ENCODE measurements around the gene MTA3. TPM values are rescaled to one million over a fixed set of nuclear protein-coding genes. Genes with fewer than 3 reads are reported as not detected.
"Not testable (repeated sequence)": the region's sequence is repeated elsewhere in the genome, so short reads cannot be mapped to it uniquely, and the experiment has no call there.

Gene MTA3
- total RNA-seq, 4 donors from 2014 or later, result 6.6 to 21.6 (median 9.5) TPM

DNA sequence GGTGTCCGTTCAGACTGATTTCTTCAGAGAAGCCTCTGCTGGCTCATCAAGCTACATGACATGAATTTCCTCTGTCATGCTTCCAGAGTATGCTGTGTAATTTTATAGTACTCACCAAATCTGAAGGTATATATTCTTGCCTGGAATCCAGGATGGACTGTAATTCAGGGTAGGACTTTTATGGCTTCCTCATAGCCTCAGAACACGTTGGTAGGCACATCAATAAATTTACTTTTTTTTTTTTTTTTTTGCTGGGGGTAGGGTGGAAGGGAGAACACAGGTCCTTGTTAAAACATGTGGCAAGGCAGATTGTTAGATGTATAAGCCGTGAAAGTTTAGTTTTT lies 34.4 kb downstream of the MTA3 start:
- ATAC-seq (no peak), DNase-seq (no peak)
- no peaks in the 10 kb centered on the region for H3K36me3 ChIP-seq
- intact Hi-C loops (cut with DNase I; ENCODE audit: low total_unique reads) (no loop called here), in situ Hi-C loops (cut with MboI; ENCODE audit: low sequenced_read_pairs in 4 of 4) (no loop called here)
- TF ChIP-seq CTCF (IDR thresholded peaks at IDR 0.05 in 4 of 5, conservative IDR thresholded peaks at IDR 0.05 in 1 of 5) (no peak), POLR2A (IDR thresholded peaks at IDR 0.05) (no peak)
- no peaks in the 10 kb centered on the region for H3K27me3 ChIP-seq
- H3K4me3 ChIP-seq, result no peak overlapping the region
- H3K4me1 ChIP-seq, result peaks cover 0 to 3% of the 10 kb centered on the region in 2 donors
- no peak overlapping the region for H3K27ac ChIP-seq
- no peaks in the 10 kb centered on the region for H3K9me3 ChIP-seq

DNA sequence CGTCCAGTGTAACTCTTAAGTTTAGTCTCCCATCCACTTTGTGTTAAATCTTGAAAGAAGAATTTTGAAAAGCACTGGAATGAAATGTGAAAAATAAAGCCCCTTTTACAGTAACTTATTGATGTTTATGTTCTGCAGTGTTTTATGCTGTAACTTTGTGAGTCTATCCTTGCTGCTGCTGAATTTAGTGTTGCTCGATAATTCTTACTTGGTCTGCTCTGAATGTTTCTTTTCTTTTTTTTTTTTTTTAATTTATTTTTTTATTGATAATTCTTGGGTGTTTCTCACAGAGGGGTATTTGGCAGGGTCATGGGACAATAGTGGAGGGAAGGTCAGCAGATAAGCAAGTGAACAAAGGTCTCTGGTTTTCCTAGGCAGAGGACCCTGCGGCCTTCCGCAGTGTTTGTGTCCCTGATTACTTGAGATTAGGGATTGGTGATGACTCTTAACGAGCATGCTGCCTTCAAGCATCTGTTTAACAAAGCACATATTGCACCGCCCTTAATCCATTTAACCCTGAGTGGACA lies 36.0 kb downstream of the MTA3 start:
- H3K27ac ChIP-seq; H3K36me3 ChIP-seq; H3K4me1 ChIP-seq; intact Hi-C loops (cut with DNase I; ENCODE audit: low total_unique reads); H3K9me3 ChIP-seq; H3K4me3 ChIP-seq; DNase-seq; ATAC-seq; in situ Hi-C loops (cut with MboI; ENCODE audit: low sequenced_read_pairs in 4 of 4); H3K27me3 ChIP-seq: not testable (repeated sequence)

- H3K27ac ChIP-seq; H3K27me3 ChIP-seq; H3K4me1 ChIP-seq; H3K9me3 ChIP-seq; DNase-seq; intact Hi-C loops (cut with DNase I; ENCODE audit: low total_unique reads); H3K4me3 ChIP-seq; ATAC-seq; in situ Hi-C loops (cut with MboI; ENCODE audit: low sequenced_read_pairs in 4 of 4): not testable (repeated sequence)
- peaks cover 0 to 15% of the 10 kb centered on the region in 2 donors for H3K36me3 ChIP-seq
Measured at GRCh38 chr2:42606166-42606565, 37.7 kb downstream of the MTA3 start.

DNA sequence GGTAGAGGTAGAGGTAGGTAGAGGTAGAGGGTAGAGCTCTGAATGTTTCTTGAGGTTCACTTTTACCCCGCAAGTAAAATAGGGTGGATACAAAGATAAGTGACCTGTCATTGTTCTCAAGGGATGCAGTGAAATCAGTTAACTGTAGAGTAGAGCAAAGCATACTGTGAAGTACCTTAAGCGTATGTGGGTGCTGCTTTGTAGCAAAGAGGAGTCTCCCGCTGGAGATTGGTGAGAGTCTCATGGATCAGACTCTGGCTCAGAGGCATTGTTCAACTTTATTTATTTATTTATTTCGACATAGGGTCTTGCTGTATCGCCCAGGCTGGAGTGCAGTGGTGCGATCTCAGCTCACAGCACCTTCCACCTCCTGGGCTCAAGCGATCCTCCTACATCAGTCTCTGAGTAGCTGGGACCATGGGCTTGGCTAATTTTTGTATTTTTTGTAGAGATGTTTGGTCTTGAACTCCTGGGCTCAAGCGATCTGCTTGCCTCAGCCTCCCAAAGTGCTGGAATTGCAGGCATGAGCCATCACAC lies 38.7 kb downstream of the MTA3 start:
- Histone ChIP-seq H3K4me3 (no peak overlapping the region), H3K4me1 (peaks cover 0 to 3% of the 10 kb centered on the region in 2 donors), H3K9me3 (no peaks in the 10 kb centered on the region), H3K36me3 (peaks cover 0 to 15% of the 10 kb centered on the region in 2 donors), H3K27ac (no peak overlapping the region), H3K27me3 (no peaks in the 10 kb centered on the region)
- DNase-seq (no peak), ATAC-seq (no peak)
- in situ Hi-C loops (cut with MboI; ENCODE audit: low sequenced_read_pairs in 4 of 4) (no loop called here), intact Hi-C loops (cut with DNase I; ENCODE audit: low total_unique reads) (no loop called here)
- TF ChIP-seq CTCF (IDR thresholded peaks at IDR 0.05 in 4 of 5, conservative IDR thresholded peaks at IDR 0.05 in 1 of 5), result no peak
- TF ChIP-seq POLR2A (IDR thresholded peaks at IDR 0.05), result no peak

DNA sequence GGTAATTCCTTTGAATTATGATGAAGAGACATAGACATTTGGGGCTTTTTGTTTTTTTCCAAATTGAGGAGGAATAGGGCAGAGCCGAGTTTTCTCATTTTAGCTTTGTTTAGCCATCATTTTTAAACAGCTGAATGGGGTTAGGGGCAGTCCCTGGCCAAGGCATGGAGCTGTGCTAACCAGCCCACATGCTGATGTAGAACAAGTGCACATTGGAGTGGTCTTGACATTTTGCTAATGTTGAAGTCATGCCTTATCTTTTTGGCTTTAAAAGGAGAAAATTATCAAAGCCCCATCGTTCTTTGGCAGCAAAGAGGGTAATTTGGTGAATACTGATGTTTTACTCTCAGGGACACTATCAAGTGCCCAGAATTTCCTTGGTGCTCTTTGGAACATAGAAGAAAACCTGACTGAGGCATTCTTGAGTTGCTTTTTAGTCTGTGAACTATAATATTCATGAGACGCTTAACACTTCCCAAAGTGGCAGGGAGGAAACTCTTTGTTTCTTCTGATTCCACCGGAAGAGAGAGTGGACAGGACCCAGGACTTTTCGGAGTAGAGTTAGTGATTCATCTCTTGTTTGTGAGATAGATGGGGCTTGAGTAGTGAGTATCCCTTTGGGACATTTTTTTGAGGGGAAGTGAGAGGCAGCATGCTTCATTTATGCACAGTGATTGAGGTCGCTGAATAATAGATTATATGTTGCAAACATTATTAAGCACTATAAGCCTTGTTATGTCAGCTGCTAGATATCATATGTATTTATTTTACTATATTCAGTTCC lies 45.0 kb downstream of the MTA3 start:
- Histone ChIP-seq H3K4me1 (no peaks in the 10 kb centered on the region), H3K9me3 (no peaks in the 10 kb centered on the region), H3K27ac (no peak overlapping the region), H3K27me3 (no peaks in the 10 kb centered on the region), H3K36me3 (peaks cover 0 to 19% of the 10 kb centered on the region in 2 donors), H3K4me3 (no peak overlapping the region)
- DNase-seq (no peak), ATAC-seq (no peak)
- in situ Hi-C loops (cut with MboI; ENCODE audit: low sequenced_read_pairs in 4 of 4), result no loop called here
- TF ChIP-seq CTCF (IDR thresholded peaks at IDR 0.05 in 4 of 5, conservative IDR thresholded peaks at IDR 0.05 in 1 of 5) (no peak), POLR2A (IDR thresholded peaks at IDR 0.05) (no peak)
- intact Hi-C loops (cut with DNase I; ENCODE audit: low total_unique reads), result no loop called here
